Activated naive CD8-positive, alpha-beta T cell treated with anti-CD3 and anti-CD28 coated beads, Interleukin-2, amount 10 ng/mL, durations not matched to agents 7 days and 5 days (primary cell): ENCODE measurements around the gene PDPK1. TPM values are rescaled to one million over a fixed set of nuclear protein-coding genes. Genes with fewer than 3 reads are reported as not detected.

Experiments
- ATAC-seq: fragments of 150-1000 bp; cut with Tn5 transposase; one replicate; pipeline ENCODE4 v1.10.0; 2021; ENCODE audit warnings: low read depth, moderate library complexity
- POLR2A ChIA-PET: fragments of 350-600 bp; sonication (Branson Sonifier 250); formaldehyde crosslinking; loops from one replicate; lab custom pipeline; 2021; ENCODE audit warnings: antibody characterized with exemption; lab: Charles Lee
- DNase-seq: peaks from one replicate; pipeline ENCODE4 v3.0.0; 2021
- H3K27ac Mint-ChIP-seq: one replicate; pipeline ENCODE4 v1.8.0; 2022; ENCODE audit warnings: mild to moderate bottlenecking, mixed read lengths
- H3K27me3 Mint-ChIP-seq: one replicate; pipeline ENCODE4 v1.8.0; 2022; ENCODE audit warnings: mild to moderate bottlenecking, moderate library complexity, mixed read lengths
- H3K36me3 Mint-ChIP-seq: one replicate; pipeline ENCODE4 v1.8.0; 2021; ENCODE audit warnings: mild to moderate bottlenecking, mixed read lengths
- H3K4me1 Mint-ChIP-seq: one replicate; pipeline ENCODE4 v1.8.0; 2021; ENCODE audit warnings: mixed read lengths
- H3K4me3 Mint-ChIP-seq: one replicate; pipeline ENCODE4 v1.8.0; 2022; ENCODE audit warnings: mild to moderate bottlenecking, moderate library complexity, mixed read lengths
- H3K9me3 Mint-ChIP-seq: one replicate; pipeline ENCODE4 v1.8.0; 2021; ENCODE audit warnings: mixed read lengths
- total RNA-seq, 2 experiments: library from RNA; stranded (reverse); gene quantifications; one replicate each; pipeline ENCODE4 v1.2.3, GENCODE V29; 2021

Gene PDPK1
- total RNA-seq, 2 experiments from 2014 or later = 50.6 to 55.1 TPM

DNA sequence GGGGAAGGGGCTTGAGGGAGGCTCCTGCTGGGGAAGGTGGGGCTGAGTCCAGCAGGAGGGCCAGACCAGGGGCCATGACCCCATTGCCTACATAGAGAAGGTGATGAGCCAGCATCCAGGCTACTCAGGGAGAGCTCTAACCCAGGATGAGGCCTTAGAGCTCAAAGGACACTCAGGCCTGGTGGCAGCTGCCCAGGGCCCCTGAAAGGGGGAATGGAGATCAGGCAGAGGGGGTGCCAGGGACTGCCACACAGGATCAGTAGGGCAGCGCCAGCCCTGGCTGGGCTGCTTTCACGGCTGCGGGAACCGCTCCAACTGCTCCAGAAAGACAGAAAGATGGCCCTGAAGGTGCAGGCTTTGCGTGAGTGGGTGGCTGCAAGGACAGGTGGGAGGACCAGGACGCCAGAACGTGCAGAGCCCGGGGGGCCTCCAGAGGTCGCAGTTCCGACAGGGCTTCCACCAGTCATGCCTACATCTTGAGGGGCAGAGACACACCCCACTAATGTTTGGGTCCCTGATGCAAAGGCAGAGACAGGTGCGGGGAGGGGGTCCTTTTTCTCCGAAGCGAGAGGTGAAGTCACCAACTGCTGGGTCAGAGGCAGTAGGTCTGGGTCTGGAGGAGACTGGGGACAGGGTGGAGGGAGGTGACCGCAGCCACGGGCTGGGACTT, 25.0 kb upstream of the PDPK1 start:
- Mint-ChIP-seq H3K27me3 (peaks cover 8% of the 10 kb centered on the region), H3K9me3 (no peaks in the 10 kb centered on the region), H3K4me3 (peak overlapping the region; percentile 80), H3K36me3 (peaks cover 8% of the 10 kb centered on the region), H3K27ac (peak overlapping the region; percentile 90), H3K4me1 (peaks cover 32% of the 10 kb centered on the region)
- DNase-seq (peak; percentile 59), ATAC-seq (peak; percentile 3)
- POLR2A ChIA-PET = interaction anchor here (0.7 to 4.0 kb wide), 6 partner anchors 16 to 358 kb away, joined by 3 to 43 read pairs (median 4); partner anchors contain the start of genes CEMP1 and TRAF7

DNA sequence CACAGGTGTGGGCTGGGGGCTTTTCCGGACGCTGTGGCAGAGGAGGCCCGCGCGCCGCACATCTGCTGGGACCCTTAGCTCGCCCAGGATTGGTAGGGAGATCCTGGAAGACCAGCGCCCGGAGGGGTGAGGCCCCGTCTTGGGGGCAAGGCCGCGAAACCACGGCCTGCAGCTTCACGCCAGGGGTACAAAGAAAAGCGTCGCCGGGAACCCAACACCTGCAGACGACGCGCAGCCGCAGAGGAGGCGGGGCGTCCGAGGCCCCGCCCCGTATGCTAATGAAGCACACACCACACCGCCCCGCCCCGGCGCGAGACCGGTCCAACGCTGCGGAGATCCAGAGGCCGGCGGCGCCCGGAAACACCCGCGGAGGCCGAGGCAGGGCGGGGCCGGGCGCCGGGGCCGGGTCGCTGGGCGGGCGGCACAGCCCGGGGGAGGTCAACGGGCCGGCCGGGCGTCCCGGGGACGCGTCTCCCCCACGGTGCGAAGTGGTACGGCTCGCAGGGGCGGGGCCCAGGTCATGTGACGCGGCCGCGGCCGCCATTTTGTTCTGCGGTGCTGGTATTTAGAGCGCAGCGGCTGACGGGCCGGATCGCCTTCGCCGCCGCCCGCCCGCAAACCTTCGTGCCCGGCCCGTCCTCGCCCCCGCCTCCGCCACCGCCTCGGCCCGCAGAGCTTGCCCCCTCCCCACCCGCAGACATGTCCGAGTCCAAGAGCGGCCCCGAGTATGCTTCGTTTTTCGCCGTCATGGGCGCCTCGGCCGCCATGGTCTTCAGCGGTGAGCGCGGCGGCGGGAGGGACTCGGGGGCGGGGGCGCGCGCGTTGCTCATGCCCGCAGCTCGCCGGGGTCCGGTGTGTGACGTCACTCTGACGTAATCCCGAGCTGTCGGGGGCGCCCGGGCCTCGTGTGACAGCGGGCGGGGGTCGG, 24.2 kb upstream of the PDPK1 start, which contains the start of gene ATP6V0C:
Gene ATP6V0C (plus strand): TSS at position 548 of the 928 bp plus-strand sequence. CDS start 152 bp downstream, at position 700.
- DNase-seq (peak; percentile 97), ATAC-seq (peak; percentile 85)
- peak within 1 kb of the TSS; percentile 95 for H3K27ac Mint-ChIP-seq
- no peaks in the 10 kb centered on the region for H3K9me3 Mint-ChIP-seq
- H3K36me3 Mint-ChIP-seq = peaks cover 8% of the 10 kb centered on the region
- peaks cover 8% of the 10 kb centered on the region for H3K27me3 Mint-ChIP-seq
- POLR2A ChIA-PET = interaction anchor here (0.6 to 4.0 kb wide), 10 partner anchors 16 to 358 kb away, joined by 3 to 43 read pairs (median 4); partner anchors contain the start of genes CEMP1, ECI1, PDPK1 and TRAF7
- H3K4me3 Mint-ChIP-seq = peak within 1 kb of the TSS; percentile 94
- peaks cover 32% of the 10 kb centered on the region for H3K4me1 Mint-ChIP-seq

DNA sequence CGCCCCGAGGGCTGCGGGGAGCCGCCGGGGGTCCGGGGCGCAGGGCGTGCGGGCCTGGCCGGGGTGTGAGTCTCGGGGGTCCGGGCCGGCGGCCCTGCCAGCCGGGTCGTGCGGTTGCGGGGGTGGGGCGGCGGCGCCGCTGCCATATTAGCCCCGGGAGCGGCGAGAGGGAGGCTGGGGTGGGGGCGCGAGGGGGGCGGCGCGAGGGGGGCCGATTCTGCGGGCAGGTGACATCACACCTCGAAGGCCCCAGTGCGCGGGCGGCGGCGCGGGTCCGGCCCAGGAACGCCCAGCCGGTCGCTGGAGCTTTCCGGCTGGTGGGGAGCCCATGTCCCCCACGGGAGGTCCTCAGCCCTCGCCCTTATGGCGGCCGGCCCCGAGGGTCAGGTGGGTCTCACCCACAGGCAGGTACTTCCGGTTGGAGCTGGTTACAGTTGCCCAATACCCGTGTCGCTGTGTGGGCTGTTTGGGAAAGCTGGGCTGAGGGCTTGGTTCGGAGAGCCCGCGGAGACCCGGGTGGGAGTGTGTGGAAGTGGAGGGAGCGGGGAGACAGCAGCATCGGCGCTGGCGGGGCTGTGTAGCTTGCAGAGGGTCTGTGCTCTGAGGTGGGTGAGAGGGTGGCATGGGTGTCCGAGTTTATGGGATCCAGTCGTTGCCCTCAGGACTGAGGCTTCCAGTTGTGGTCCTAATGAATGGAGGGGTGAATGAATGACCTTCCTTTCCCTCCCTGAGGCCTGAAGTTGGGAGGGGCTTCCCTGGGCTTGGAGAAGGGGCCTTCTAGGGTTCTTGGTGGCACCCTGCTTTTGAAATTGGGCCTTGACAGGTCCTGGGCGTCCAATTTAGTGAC, 23.3 kb upstream of the PDPK1 start:
- Mint-ChIP-seq H3K36me3 (peaks cover 8% of the 10 kb centered on the region), H3K4me3 (peak overlapping the region; percentile 94), H3K27me3 (peaks cover 8% of the 10 kb centered on the region), H3K9me3 (no peaks in the 10 kb centered on the region), H3K27ac (peak overlapping the region; percentile 93), H3K4me1 (peaks cover 35% of the 10 kb centered on the region)
- DNase-seq (peak; percentile 63), ATAC-seq (peak; percentile 6)
- POLR2A ChIA-PET = interaction anchor here (0.6 to 4.0 kb wide), 10 partner anchors 12 to 360 kb away, joined by 3 to 43 read pairs (median 4); partner anchors contain the start of genes CEMP1, ECI1, PDPK1 and TEDC2

DNA sequence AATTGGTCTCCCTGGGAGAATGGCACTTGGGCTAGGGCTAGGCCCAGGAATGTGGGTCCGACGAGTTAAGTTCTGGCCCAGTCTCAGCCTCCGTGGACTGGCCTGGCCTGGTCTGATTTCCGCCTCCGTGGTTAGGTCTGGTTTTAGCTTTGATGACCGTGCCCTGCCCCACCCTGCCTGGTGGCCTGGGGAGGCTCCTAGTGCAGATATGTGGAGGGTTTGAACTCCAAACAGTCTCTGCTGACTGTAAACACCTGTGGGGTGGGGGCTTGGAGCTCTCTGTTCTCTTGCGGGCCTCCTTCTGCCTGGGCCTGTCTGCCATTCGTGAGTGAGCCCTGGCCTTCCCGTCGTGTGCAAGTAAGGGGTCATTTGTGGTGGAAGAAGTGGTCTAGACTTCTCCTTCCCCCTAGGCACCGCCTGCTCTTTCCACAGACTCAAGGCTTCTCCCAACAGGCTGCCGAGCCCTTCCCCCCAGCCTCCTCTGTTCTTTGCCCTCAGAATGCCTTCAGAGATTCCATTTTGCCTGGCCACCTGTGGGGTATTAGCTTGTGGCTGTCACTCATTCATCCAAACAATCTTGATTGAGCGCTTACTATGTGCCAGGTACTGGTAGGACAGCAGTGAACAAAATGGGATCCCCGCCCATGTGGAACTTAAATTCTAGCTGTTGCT, 22.5 kb upstream of the PDPK1 start:
- H3K36me3 Mint-ChIP-seq = peaks cover 10% of the 10 kb centered on the region
- peak overlapping the region; percentile 93 for H3K27ac Mint-ChIP-seq
- POLR2A ChIA-PET = interaction anchor here (0.7 to 4.0 kb wide), 10 partner anchors 11 to 360 kb away, joined by 3 to 43 read pairs (median 4); partner anchors contain the start of genes CEMP1, ECI1, PDPK1 and TBC1D24
- DNase-seq = no peak
- H3K4me1 Mint-ChIP-seq = peaks cover 40% of the 10 kb centered on the region
- peaks cover 8% of the 10 kb centered on the region for H3K27me3 Mint-ChIP-seq
- H3K9me3 Mint-ChIP-seq = no peaks in the 10 kb centered on the region
- H3K4me3 Mint-ChIP-seq = peak overlapping the region; percentile 94
- no peak for ATAC-seq

DNA sequence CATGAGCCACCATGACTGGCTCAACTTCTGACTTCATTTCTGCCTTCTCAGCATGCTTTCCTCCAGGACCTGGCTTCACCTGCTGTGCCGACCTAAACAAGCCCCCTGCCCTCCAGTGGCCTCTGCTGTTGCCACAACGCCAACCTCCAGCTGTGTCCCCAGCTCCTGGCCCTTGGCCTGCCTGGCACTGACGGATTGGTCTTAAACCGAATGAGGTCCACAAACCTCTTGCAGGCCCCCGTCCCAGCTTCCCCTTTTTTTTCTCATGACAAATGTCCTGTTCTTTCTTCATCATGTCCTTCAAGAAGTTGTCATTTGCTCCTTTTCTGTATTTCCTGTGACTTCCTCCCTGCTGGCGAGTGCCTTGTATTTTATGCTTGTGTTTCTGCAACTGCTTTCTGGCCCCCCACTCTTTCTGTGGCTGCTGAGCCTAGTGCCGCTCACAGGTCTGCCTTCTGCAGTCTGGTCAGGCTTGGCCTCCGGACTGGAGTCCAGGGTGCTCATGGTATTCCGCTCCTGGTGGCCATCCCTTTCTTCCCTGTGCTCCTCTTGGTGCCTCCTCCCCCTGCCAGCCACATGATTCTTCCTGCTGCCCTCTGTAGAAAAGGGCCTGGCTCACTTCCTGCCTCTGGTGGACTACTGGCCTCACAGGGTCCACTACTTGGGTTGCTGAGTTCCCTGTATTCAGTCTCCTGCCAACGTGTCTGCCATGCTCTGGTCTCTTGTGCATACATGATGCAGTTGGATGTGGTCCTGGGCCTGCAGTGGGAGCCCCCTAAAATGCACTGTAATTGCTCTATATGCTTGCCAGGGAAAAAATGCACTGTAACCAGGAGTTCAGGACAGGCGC, 21.2 kb upstream of the PDPK1 start:
- Mint-ChIP-seq H3K4me3 (peak overlapping the region; percentile 94), H3K27me3 (peaks cover 8% of the 10 kb centered on the region), H3K9me3 (no peaks in the 10 kb centered on the region), H3K27ac (peak overlapping the region; percentile 93), H3K36me3 (peaks cover 10% of the 10 kb centered on the region), H3K4me1 (peaks cover 43% of the 10 kb centered on the region)
- no peak for DNase-seq
- POLR2A ChIA-PET = interaction anchor here (1.2 to 4.0 kb wide), 2 partner anchors 15 kb away, joined by 3 to 43 read pairs; partner anchors contain the start of gene CEMP1
- ATAC-seq = no peak

DNA sequence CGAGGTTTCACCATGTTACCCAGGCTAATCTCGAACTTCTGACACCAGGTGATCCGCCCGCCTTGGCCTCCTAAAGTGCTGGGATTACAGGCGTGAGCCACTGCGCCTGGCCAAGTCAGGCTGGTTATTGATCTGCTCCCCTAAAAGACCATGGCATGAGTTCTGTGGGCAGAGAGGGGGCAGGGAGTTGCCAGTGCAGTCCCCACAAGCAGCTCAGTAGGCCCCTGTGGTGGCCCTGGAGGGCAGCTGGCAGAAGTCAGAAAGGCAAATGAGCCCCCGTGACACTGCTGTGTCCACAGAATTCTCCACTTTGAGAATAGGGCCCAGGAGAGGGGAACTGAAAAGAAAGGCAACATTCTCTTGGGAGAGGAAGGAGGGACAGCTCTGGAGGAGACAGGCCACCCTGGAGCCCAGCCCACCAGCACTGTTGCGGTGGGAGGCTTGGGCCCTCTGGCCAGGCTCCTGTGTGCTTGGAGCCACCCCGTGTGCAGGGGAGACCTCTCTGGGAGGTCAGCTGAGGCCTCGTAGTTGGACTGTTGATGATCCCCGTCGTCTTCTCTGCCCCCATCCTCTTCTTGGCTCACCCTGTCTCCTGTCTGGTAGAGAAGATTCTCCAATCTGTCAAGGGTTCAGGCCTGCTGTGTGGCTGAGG, 19.7 kb upstream of the PDPK1 start:
- Mint-ChIP-seq H3K9me3 (no peaks in the 10 kb centered on the region), H3K4me3 (no peak overlapping the region), H3K27ac (peak overlapping the region; percentile 93), H3K4me1 (peaks cover 39% of the 10 kb centered on the region), H3K27me3 (no peaks in the 10 kb centered on the region), H3K36me3 (peaks cover 10% of the 10 kb centered on the region)
- POLR2A ChIA-PET = interaction anchor here (3.3 kb wide), 1 partner anchor 14 kb away, joined by 69 read pairs; the partner anchor contains the start of gene CEMP1
- ATAC-seq (no peak), DNase-seq (no peak)

DNA sequence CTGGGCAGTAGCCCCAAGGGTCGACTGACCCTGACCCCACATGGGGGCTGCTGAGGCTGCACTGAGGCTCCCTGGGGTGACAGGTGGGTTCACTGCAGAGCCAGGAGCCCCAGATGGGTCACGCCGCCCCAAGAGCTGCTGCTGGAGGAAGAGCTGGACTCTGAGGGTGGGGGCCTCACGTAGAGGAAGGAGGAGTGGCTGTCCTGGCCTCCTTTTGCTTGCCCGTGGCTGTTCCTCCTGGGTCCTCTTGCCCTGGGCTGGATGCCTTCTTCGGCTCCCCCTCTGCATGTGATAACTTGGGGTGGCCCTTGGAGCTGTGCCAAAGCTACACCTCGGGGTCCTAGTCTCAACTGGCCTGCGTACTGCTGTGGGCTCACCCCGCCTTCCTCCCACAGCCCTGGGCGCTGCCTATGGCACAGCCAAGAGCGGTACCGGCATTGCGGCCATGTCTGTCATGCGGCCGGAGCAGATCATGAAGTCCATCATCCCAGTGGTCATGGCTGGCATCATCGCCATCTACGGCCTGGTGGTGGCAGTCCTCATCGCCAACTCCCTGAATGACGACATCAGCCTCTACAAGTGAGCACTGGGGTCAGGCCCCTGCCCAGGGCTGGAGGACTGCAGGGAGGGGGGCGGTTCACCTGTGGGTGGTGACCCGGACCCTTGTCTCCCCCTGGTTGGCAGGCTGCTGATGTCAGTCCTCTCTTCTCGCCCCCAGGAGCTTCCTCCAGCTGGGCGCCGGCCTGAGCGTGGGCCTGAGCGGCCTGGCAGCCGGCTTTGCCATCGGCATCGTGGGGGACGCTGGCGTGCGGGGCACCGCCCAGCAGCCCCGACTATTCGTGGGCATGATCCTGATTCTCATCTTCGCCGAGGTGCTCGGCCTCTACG, 18.8 kb upstream of the PDPK1 start:
- ATAC-seq (no peak), DNase-seq (no peak)
- Mint-ChIP-seq H3K36me3 (peaks cover 12% of the 10 kb centered on the region), H3K4me3 (peak overlapping the region; percentile 82), H3K4me1 (peaks cover 37% of the 10 kb centered on the region), H3K27me3 (no peaks in the 10 kb centered on the region), H3K27ac (peak overlapping the region; percentile 93), H3K9me3 (no peaks in the 10 kb centered on the region)
- POLR2A ChIA-PET = interaction anchor here (0.6 to 3.3 kb wide), 6 partner anchors 13 to 179 kb away, joined by 3 to 69 read pairs (median 6); partner anchors contain the start of genes ABCA3, CCNF, CEMP1 and PDPK1

DNA sequence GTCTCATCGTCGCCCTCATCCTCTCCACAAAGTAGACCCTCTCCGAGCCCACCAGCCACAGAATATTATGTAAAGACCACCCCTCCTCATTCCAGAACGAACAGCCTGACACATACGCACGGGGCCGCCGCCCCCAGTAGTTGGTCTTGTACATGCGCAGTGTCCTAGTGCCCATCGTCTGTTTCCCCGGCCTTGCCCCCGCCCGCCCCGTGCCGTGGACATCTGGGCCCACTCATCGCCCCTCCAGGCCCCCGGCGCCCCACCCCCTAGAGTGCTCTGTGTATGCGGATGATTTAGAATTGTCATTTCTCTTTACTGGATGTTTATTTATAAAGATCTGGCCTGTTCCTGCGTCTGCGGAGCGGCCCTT, 18.1 kb upstream of the PDPK1 start:
- peak; percentile 2 for ATAC-seq

DNA sequence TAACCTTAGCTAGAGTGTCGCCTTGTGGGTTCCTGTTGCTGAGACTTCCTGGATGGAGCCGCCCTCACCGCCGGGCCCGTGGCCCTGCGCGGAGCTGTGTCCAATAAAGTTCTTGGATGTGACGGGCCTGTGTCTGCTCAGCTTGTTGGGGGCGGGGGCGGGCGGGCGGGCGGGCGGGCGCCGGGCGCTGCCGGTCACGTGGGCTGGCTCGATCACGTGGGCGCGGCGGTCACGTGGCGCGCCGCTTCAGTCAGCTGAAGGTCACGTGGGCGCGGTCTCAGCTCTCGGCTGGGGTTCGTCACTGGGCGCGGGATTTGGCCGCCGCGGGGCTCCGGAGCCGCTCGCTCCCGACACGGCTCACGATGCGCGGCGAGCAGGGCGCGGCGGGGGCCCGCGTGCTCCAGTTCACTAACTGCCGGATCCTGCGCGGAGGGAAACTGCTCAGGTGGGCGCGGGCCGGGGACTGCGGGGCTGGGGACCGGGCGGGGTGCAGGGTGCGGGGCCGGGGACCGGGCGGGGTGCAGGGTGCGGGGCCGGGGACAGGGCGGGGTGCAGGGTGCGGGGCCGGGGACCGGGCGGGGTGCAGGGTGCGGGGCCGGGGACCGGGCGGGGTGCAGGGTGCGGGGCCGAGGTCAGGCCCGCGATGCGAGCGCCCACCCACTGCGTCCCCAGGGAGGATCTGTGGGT, 17.6 kb upstream of the PDPK1 start, which contains the start of gene AMDHD2:
Gene AMDHD2 (plus strand): TSS at position 275 of the 687 bp plus-strand sequence. CDS start 88 bp downstream, at position 363.
- H3K4me3 Mint-ChIP-seq = peak within 1 kb of the TSS; percentile 83
- H3K4me1 Mint-ChIP-seq = peaks cover 34% of the 10 kb centered on the region
- peaks cover 16% of the 10 kb centered on the region for H3K36me3 Mint-ChIP-seq
- ATAC-seq = peak; percentile 64
- H3K27me3 Mint-ChIP-seq = no peaks in the 10 kb centered on the region
- H3K27ac Mint-ChIP-seq = peak within 1 kb of the TSS; percentile 93
- no peaks in the 10 kb centered on the region for H3K9me3 Mint-ChIP-seq
- DNase-seq = peak; percentile 92
- POLR2A ChIA-PET = interaction anchor here (0.6 to 3.3 kb wide), 13 partner anchors 9 to 305 kb away, joined by 3 to 69 read pairs (median 3); partner anchors contain the start of genes ABCA3, CCNF, CEMP1 and PDPK1

More for the DNA sequence above, 18.1 kb upstream of the PDPK1 start:
- H3K27me3 Mint-ChIP-seq = no peaks in the 10 kb centered on the region
- H3K27ac Mint-ChIP-seq = peak overlapping the region; percentile 93
- POLR2A ChIA-PET = interaction anchor here (0.6 to 3.3 kb wide), 6 partner anchors 12 to 179 kb away, joined by 3 to 69 read pairs (median 6); partner anchors contain the start of genes ABCA3, CCNF, CEMP1 and PDPK1
- no peak for DNase-seq
- peaks cover 36% of the 10 kb centered on the region for H3K4me1 Mint-ChIP-seq
- H3K36me3 Mint-ChIP-seq = peaks cover 16% of the 10 kb centered on the region
- H3K4me3 Mint-ChIP-seq = peak overlapping the region; percentile 82
- H3K9me3 Mint-ChIP-seq = no peaks in the 10 kb centered on the region
